ENCODE data around the gene CUL4A.

The CUL4A gene

GRCh38 chr13:113166266-113166665, 43.1 kb upstream of the CUL4A start:
- Histone ChIP-seq H3K9me3 (replicated peaks; ENCODE audit: insufficient read depth, low read length) (no peaks in the 10 kb centered on the region), H3K79me2 (ENCODE audit: low read length) (no peaks in the 10 kb centered on the region), H2AFZ (ENCODE audit: low read length) (no peak overlapping the region), H3K27ac (ENCODE audit: low read length) (no peak overlapping the region), H3K9me2 (replicated peaks; ENCODE audit: insufficient read depth, low read length) (no peaks in the 10 kb centered on the region), H3F3A (ENCODE audit: insufficient read depth, low read length) (no peaks in the 10 kb centered on the region), H3K27me3 (replicated peaks; ENCODE audit: insufficient read depth, low read length) (peaks cover 13% of the 10 kb centered on the region), H3K9ac (ENCODE audit: low read length) (no peak overlapping the region), H3K36me3 (replicated peaks; ENCODE audit: insufficient read depth, low read length) (no peaks in the 10 kb centered on the region), H3K4me2 (ENCODE audit: low read depth, low read length) (no peak overlapping the region), H3K4me3 (ENCODE audit: low read length) (no peak overlapping the region), H4K20me1 (ENCODE audit: insufficient read depth, low read length) (no peaks in the 10 kb centered on the region), H3K4me1 (ENCODE audit: low read length) (no peaks in the 10 kb centered on the region)
- no peak for TF ChIP-seq CTCF (IDR thresholded peaks at IDR 0.05; ENCODE audit: low read length)
- no peak for DNase-seq

- H3K9ac ChIP-seq (ENCODE audit: low read length) = no peak overlapping the region
- H3K4me3 ChIP-seq (ENCODE audit: low read length) = no peak overlapping the region
- no peaks in the 10 kb centered on the region for H3K9me3 ChIP-seq (replicated peaks; ENCODE audit: insufficient read depth, low read length)
- no peaks in the 10 kb centered on the region for H3K36me3 ChIP-seq (replicated peaks; ENCODE audit: insufficient read depth, low read length)
- DNase-seq = no peak
- H3K79me2 ChIP-seq (ENCODE audit: low read length) = no peaks in the 10 kb centered on the region
- H3K4me2 ChIP-seq (ENCODE audit: low read depth, low read length) = no peak overlapping the region
- TF ChIP-seq CTCF (IDR thresholded peaks at IDR 0.05; ENCODE audit: low read length) (no peak), EZH2 (optimal IDR thresholded peaks at IDR 0.05; ENCODE audit: low read depth, low read length) (no peak), EZH2phosphoT487 (IDR thresholded peaks at IDR 0.05; ENCODE audit: low read length) (no peak)
- H3K4me1 ChIP-seq (ENCODE audit: low read length) = no peaks in the 10 kb centered on the region
- H3K27ac ChIP-seq (ENCODE audit: low read length) = no peak overlapping the region
- H4K20me1 ChIP-seq (ENCODE audit: insufficient read depth, low read length) = no peaks in the 10 kb centered on the region
- H3K27me3 ChIP-seq (replicated peaks; ENCODE audit: insufficient read depth, low read length) = peaks cover 11% of the 10 kb centered on the region
- H3F3A ChIP-seq (ENCODE audit: insufficient read depth, low read length) = no peaks in the 10 kb centered on the region
- no peaks in the 10 kb centered on the region for H3K9me2 ChIP-seq (replicated peaks; ENCODE audit: insufficient read depth, low read length)
- no peak overlapping the region for H2AFZ ChIP-seq (ENCODE audit: low read length)
Observed at GRCh38 chr13:113166681-113167080, 42.7 kb upstream of the CUL4A start.

GRCh38 chr13:113167155-113167554, 42.3 kb upstream of the CUL4A start:
- Histone ChIP-seq H3K9me3 (replicated peaks; ENCODE audit: insufficient read depth, low read length) (no peaks in the 10 kb centered on the region), H3K9me2 (replicated peaks; ENCODE audit: insufficient read depth, low read length) (no peaks in the 10 kb centered on the region), H4K20me1 (ENCODE audit: insufficient read depth, low read length) (no peaks in the 10 kb centered on the region), H3K4me3 (ENCODE audit: low read length) (no peak overlapping the region), H3K36me3 (replicated peaks; ENCODE audit: insufficient read depth, low read length) (no peaks in the 10 kb centered on the region), H3F3A (ENCODE audit: insufficient read depth, low read length) (no peaks in the 10 kb centered on the region), H3K9ac (ENCODE audit: low read length) (no peak overlapping the region), H3K27ac (ENCODE audit: low read length) (no peak overlapping the region), H3K4me1 (ENCODE audit: low read length) (no peaks in the 10 kb centered on the region), H3K4me2 (ENCODE audit: low read depth, low read length) (no peak overlapping the region), H3K27me3 (replicated peaks; ENCODE audit: insufficient read depth, low read length) (peaks cover 11% of the 10 kb centered on the region), H3K79me2 (ENCODE audit: low read length) (no peaks in the 10 kb centered on the region), H2AFZ (ENCODE audit: low read length) (no peak overlapping the region)
- TF ChIP-seq CTCF (IDR thresholded peaks at IDR 0.05; ENCODE audit: low read length) (no peak), EZH2phosphoT487 (IDR thresholded peaks at IDR 0.05; ENCODE audit: low read length) (no peak), EZH2 (optimal IDR thresholded peaks at IDR 0.05; ENCODE audit: low read depth, low read length) (no peak)
- no peak for DNase-seq

Measured in MM.1S (cell line).